H1 (cell line): Measurements from ENCODE around the gene CIT. TPM values are rescaled to one million over a fixed set of nuclear protein-coding genes. Genes with fewer than 3 reads are reported as not detected.

Experiments used
- CTCF ChIA-PET: fragments of 300-600 bp; sonication (Branson Sonifier 250); formaldehyde crosslinking; loops from one replicate; lab custom pipeline; 2021; ENCODE audit not compliant: partially characterized antibody; lab: Charles Lee
- POLR2A ChIA-PET: fragments of 300-600 bp; sonication (Branson Sonifier 250); formaldehyde crosslinking; loops from one replicate; lab custom pipeline; 2021; ENCODE audit warnings: inconsistent platforms; ENCODE audit not compliant: partially characterized antibody; lab: Charles Lee
- DNase-seq, 2 experiments: peaks; one replicate each; pipeline versions ENCODE4 v3.0.0 to v3.0.0-alpha.2; 2010 to 2022; ENCODE audit warnings: low spot score in 2 of 2, low read depth in 1 of 2, mixed read lengths in 1 of 2
- FAIRE-seq: peaks from 2 replicates; lab custom pipeline; 2011; peaks lifted over from hg19 to GRCh38; lab: Jason Lieb, UNC
- H2AFZ ChIP-seq: 2 replicates; pipeline ENCODE4 v1.8.1; 2012; ENCODE audit warnings: low read length, inconsistent platforms
- H2AK5ac ChIP-seq: 2 replicates; pipeline ENCODE4 v1.6.1; 2013; ENCODE audit warnings: low read depth, low read length
- H2BK120ac ChIP-seq: replicated peaks from 2 replicates; pipeline ENCODE3; 2013; ENCODE audit warnings: low read depth, low read length, inconsistent platforms
- H2BK12ac ChIP-seq: 2 replicates; pipeline ENCODE4 v1.6.1; 2013; ENCODE audit warnings: low read depth, low read length
- H2BK15ac ChIP-seq: 2 replicates; pipeline ENCODE4 v1.6.1; 2013; ENCODE audit warnings: low read length
- H2BK20ac ChIP-seq: 2 replicates; pipeline ENCODE4 v1.6.1; 2013; ENCODE audit warnings: low read length
- H2BK5ac ChIP-seq: 2 replicates; pipeline ENCODE4 v1.6.1; 2013; ENCODE audit warnings: low read depth, low read length
- H3K14ac ChIP-seq: 2 replicates; pipeline ENCODE4 v1.6.1; 2013; ENCODE audit warnings: inconsistent platforms; ENCODE audit not compliant: insufficient read length
- H3K18ac ChIP-seq: 2 replicates; pipeline ENCODE4 v1.6.1; 2013; ENCODE audit warnings: low read length; ENCODE audit errors: extremely low read depth
- H3K23ac ChIP-seq: 2 replicates; pipeline ENCODE4 v1.6.1; 2013; ENCODE audit warnings: inconsistent platforms; ENCODE audit not compliant: insufficient read length
- H3K23me2 ChIP-seq: 2 replicates; pipeline ENCODE4 v1.6.1; 2013; ENCODE audit warnings: low read depth, low read length
- H3K27ac ChIP-seq: 2 replicates; pipeline ENCODE4 v1.6.1; 2011; ENCODE audit warnings: low read depth, low read length, inconsistent platforms
- H3K27me3 ChIP-seq, 4 experiments: replicated peaks in 1 of 4; 1 replicate in 1 of 4; 2 replicates in 3 of 4; pipeline versions ENCODE4 v1.6.1 to v1.8.1; 2011 to 2013; ENCODE audit warnings: low read length in 3 of 4, mild to moderate bottlenecking in 3 of 4, inconsistent platforms in 2 of 4, mixed read lengths in 2 of 4, moderate library complexity in 1 of 4; ENCODE audit not compliant: control insufficient read depth in 3 of 4, insufficient read depth in 3 of 4; ENCODE audit errors: extremely low read depth in 1 of 4
- H3K36me3 ChIP-seq, 4 experiments: 2 replicates each; pipeline versions ENCODE4 v1.6.1 to v1.8.1; 2011 to 2013; ENCODE audit warnings: mild to moderate bottlenecking in 4 of 4, low read length in 3 of 4, moderate library complexity in 2 of 4, control low read depth in 1 of 4, inconsistent platforms in 1 of 4; ENCODE audit not compliant: insufficient read depth in 4 of 4, control insufficient read depth in 2 of 4
- H3K4ac ChIP-seq: replicated peaks from 2 replicates; pipeline ENCODE3; 2013; ENCODE audit warnings: low read length, low read depth, mixed read lengths, inconsistent platforms; ENCODE audit not compliant: insufficient read length
- H3K4me1 ChIP-seq, 4 experiments: replicated peaks in 1 of 4; 1 replicate in 1 of 4; 2 replicates in 3 of 4; pipeline versions ENCODE4 v1.6.1 to v1.8.1; 2011 to 2013; ENCODE audit warnings: low read length in 3 of 4, inconsistent platforms in 2 of 4, mixed read lengths in 1 of 4; ENCODE audit not compliant: insufficient read depth in 4 of 4, control insufficient read depth in 3 of 4
- H3K4me2 ChIP-seq, 2 experiments: 2 replicates each; pipeline versions ENCODE4 v1.6.1 to v1.8.1; 2011 to 2013; ENCODE audit warnings: low read depth in 2 of 2, low read length in 2 of 2, control low read depth in 1 of 2, inconsistent platforms in 1 of 2, mild to moderate bottlenecking in 1 of 2; ENCODE audit not compliant: insufficient read depth in 1 of 2
- H3K4me3 ChIP-seq, 4 experiments: fragments of 200-600, 300-600 bp in 1 of 4; sonication (generic), shearing (Covaris generic), sonication (Bioruptor Twin) in 1 of 4; 2 replicates each; pipeline versions ENCODE4 v1.5.1 to v1.8.1; 2011 to 2016; ENCODE audit warnings: low read length in 4 of 4, low read depth in 3 of 4, control low read depth in 2 of 4, inconsistent platforms in 2 of 4, mild to moderate bottlenecking in 2 of 4, mixed read lengths in 1 of 4, moderate library complexity in 1 of 4; ENCODE audit not compliant: insufficient read depth in 2 of 4; ENCODE audit errors: extremely low read depth in 1 of 4
- H3K56ac ChIP-seq: replicated peaks from 2 replicates; pipeline ENCODE3; 2013; ENCODE audit warnings: low read depth, mild to moderate bottlenecking, mixed read lengths, low read length, inconsistent platforms; ENCODE audit not compliant: insufficient read length
- H3K79me1 ChIP-seq: 2 replicates; pipeline ENCODE4 v1.6.1; 2013; ENCODE audit warnings: low read depth, low read length, control low read depth
- H3K79me2 ChIP-seq, 2 experiments: 2 replicates each; pipeline versions ENCODE4 v1.6.1 to v1.8.1; 2012 to 2013; ENCODE audit warnings: low read length in 2 of 2, mild to moderate bottlenecking in 2 of 2, inconsistent platforms in 1 of 2; ENCODE audit not compliant: insufficient read depth in 2 of 2, control insufficient read depth in 1 of 2
- H3K9ac ChIP-seq, 4 experiments: replicated peaks in 1 of 4; 1 replicate in 1 of 4; 2 replicates in 3 of 4; pipeline versions ENCODE4 v1.6.1 to v1.8.1; 2011 to 2013; ENCODE audit warnings: low read depth in 3 of 4, low read length in 3 of 4, control low read depth in 2 of 4, mild to moderate bottlenecking in 2 of 4, moderate library complexity in 2 of 4, inconsistent platforms in 1 of 4; ENCODE audit errors: extremely low read depth in 1 of 4
- H3K9me3 ChIP-seq, 2 experiments: 2 replicates each; pipeline versions ENCODE4 v1.6.1 to v1.8.1; 2012 to 2013; ENCODE audit warnings: mild to moderate bottlenecking in 2 of 2, moderate library complexity in 2 of 2, control low read depth in 1 of 2, inconsistent platforms in 1 of 2, low read depth in 1 of 2, low read length in 1 of 2, mixed read lengths in 1 of 2; ENCODE audit not compliant: insufficient read depth in 2 of 2
- H4K20me1 ChIP-seq, 2 experiments: replicated peaks in 1 of 2; 2 replicates each; pipeline versions ENCODE3 to v1.8.1; 2011 to 2013; ENCODE audit warnings: inconsistent platforms in 2 of 2, low read length in 2 of 2, mild to moderate bottlenecking in 1 of 2; ENCODE audit not compliant: insufficient read depth in 2 of 2, control insufficient read depth in 1 of 2
- H4K5ac ChIP-seq: 2 replicates; pipeline ENCODE4 v1.6.1; 2013; ENCODE audit warnings: low read length, low read depth, mixed read lengths, inconsistent platforms; ENCODE audit not compliant: insufficient read length
- H4K8ac ChIP-seq: 2 replicates; pipeline ENCODE4 v1.8.0; 2013; ENCODE audit warnings: mild to moderate bottlenecking, moderate library complexity, low read length, inconsistent platforms; ENCODE audit not compliant: insufficient read depth; ENCODE audit errors: extremely low read depth
- H4K91ac ChIP-seq: replicated peaks from 2 replicates; pipeline ENCODE3; 2013; ENCODE audit warnings: low read length, mixed read lengths, inconsistent platforms; ENCODE audit not compliant: insufficient read length
- ATF3 ChIP-seq: IDR thresholded peaks from 2 replicates; pipeline ENCODE4 v1.6.1; 2011; ENCODE audit warnings: low read depth, mild to moderate bottlenecking, low read length; ENCODE audit not compliant: insufficient read depth
- BCL11A ChIP-seq, 2 experiments: IDR thresholded peaks; one replicate each; pipeline ENCODE4 v1.6.1; 2011; ENCODE audit warnings: low read depth in 2 of 2, low read length in 2 of 2, mild to moderate bottlenecking in 2 of 2
- GABPA ChIP-seq: IDR thresholded peaks from 2 replicates; pipeline ENCODE4 v1.6.1; 2011; ENCODE audit warnings: mild to moderate bottlenecking, low read length, moderate library complexity, borderline replicate concordance; ENCODE audit not compliant: insufficient read depth
- JUND ChIP-seq: IDR thresholded peaks from 2 replicates; pipeline ENCODE4 v1.6.1; 2011; ENCODE audit warnings: mild to moderate bottlenecking, improper control_type of control experiment, low read length
- PHF8 ChIP-seq: fragments of 200-600 bp; sonication (generic); conservative IDR thresholded peaks from 2 replicates; pipeline ENCODE4 v1.7.1; 2012; ENCODE audit warnings: low read depth, mild to moderate bottlenecking, inconsistent platforms, low read length, moderate library complexity
- RBBP5 ChIP-seq: IDR thresholded peaks from 2 replicates; pipeline ENCODE4 v1.7.1; 2012; ENCODE audit warnings: low read depth, mild to moderate bottlenecking, inconsistent platforms, low read length, moderate library complexity, borderline replicate concordance
- SIRT6 ChIP-seq: IDR thresholded peaks from one replicate; pipeline ENCODE4 v1.7.1; 2012; ENCODE audit warnings: low read length, inconsistent platforms
- SP2 ChIP-seq: IDR thresholded peaks from 2 replicates; pipeline ENCODE4 v1.6.1; 2012; ENCODE audit warnings: mild to moderate bottlenecking, low read length, inconsistent platforms
- SP4 ChIP-seq: IDR thresholded peaks from 2 replicates; pipeline ENCODE4 v1.6.1; 2012; ENCODE audit warnings: low read length, inconsistent platforms
- TAF7 ChIP-seq: optimal IDR thresholded peaks from 2 replicates; pipeline ENCODE3; 2011; ENCODE audit warnings: low read depth, mild to moderate bottlenecking, inconsistent platforms, low read length, moderate library complexity, borderline replicate concordance
- YY1 ChIP-seq: IDR thresholded peaks from 2 replicates; pipeline ENCODE4 v1.6.1; 2011; ENCODE audit warnings: low read depth, mild to moderate bottlenecking, low read length
- ZNF274 ChIP-seq: IDR thresholded peaks from 2 replicates; pipeline ENCODE4 v1.7.0; 2012; ENCODE audit warnings: low read length, borderline replicate concordance; ENCODE audit errors: extremely low read depth
- WGBS, 2 experiments: shearing (Covaris generic) in 1 of 2; methylation state at CpG; one replicate each; pipeline versions ENCODE4 v1.1.6 to v1.1.7; 2013 to 2015; ENCODE audit warnings: low lambda C conversion rate in 2 of 2, mixed read lengths in 2 of 2, inconsistent platforms in 1 of 2, low coverage in 1 of 2, missing lambda C conversion rate in 1 of 2; ENCODE audit not compliant: insufficient replicate concordance in 2 of 2, insufficient coverage in 1 of 2, insufficient read length in 1 of 2; ENCODE audit errors: extremely low coverage in 1 of 2, missing lambda C conversion rate in 1 of 2; 5-methylcytosine and 5-hydroxymethylcytosine counted together
- polyA plus RNA-seq, 7 experiments: library from polyadenylated mRNA; depleted of rRNA in 3 of 7; stranded (reverse) in 5 of 7; unstranded in 2 of 7; fragments of >200 nt in 5 of 7; fragments of 200-250 nt in 2 of 7; gene quantifications; 1 replicate in 5 of 7; 2 replicates in 1 of 7; 4 replicates in 1 of 7; pipeline versions ENCODE4 v1.2.1 to v1.2.3, GENCODE V29; 2011 to 2013; ENCODE audit warnings: missing spikeins in 2 of 7, mixed read lengths in 2 of 7
- total RNA-seq: library from RNA; stranded (reverse); fragmentation: NEBNext Ultra II Directional; extraction: Animal tissue kit (Norgen Biotek cat#: 25700); gene quantifications from 2 replicates; pipeline ENCODE4 v1.2.1, GENCODE V29; 2021

The CIT gene
- total and polyA plus RNA-seq, 2 of the 8 experiments (the other 6 are each of a cell fraction or from before 2014, with no cell fraction given) = 17.1 to 60.9 TPM

GRCh38 chr12:119913536-119914330 is 36.6 kb upstream of the CIT start:
- DNase-seq (no peak), FAIRE-seq (no peak)
- Histone ChIP-seq H3K4me3 (no peak overlapping the region), H3K56ac (no peak overlapping the region), H3K27me3 (no peaks in the 10 kb centered on the region), H3K9ac (no peak overlapping the region), H3K9me3 (no peaks in the 10 kb centered on the region), H3K23ac (no peak overlapping the region), H3K14ac (no peak overlapping the region), H3K36me3 (no peaks in the 10 kb centered on the region), H2AFZ (no peak overlapping the region), H2AK5ac (no peak overlapping the region), H2BK120ac (no peak overlapping the region), H3K18ac (no peak overlapping the region), H3K4me2 (no peak overlapping the region), H3K79me1 (no peaks in the 10 kb centered on the region), H4K20me1 (no peaks in the 10 kb centered on the region), H3K4me1 (no peaks in the 10 kb centered on the region), H2BK20ac (no peak overlapping the region), H4K8ac (no peak overlapping the region), H3K27ac (no peak overlapping the region), H2BK12ac (no peak overlapping the region), H3K79me2 (no peaks in the 10 kb centered on the region), H2BK15ac (no peak overlapping the region), H3K23me2 (no peaks in the 10 kb centered on the region), H2BK5ac (no peak overlapping the region), H3K4ac (no peak overlapping the region), H4K5ac (no peak overlapping the region), H4K91ac (no peak overlapping the region)
- POLR2A ChIA-PET = no interaction called here
- WGBS, 2 experiments = 96% methylated on average over 6 of the region's 6 CpGs; no CpG with 5 or more reads in 1 of the 2 experiments
- CTCF ChIA-PET = interaction anchor here (0.6 to 4.9 kb wide), 2 partner anchors 10 to 55 kb away, joined by 3 to 22 read pairs; no protein-coding TSS in a partner anchor
- no peak for TF ChIP-seq TAF7
- TF ChIP-seq YY1 = no peak
- TF ChIP-seq ATF3 = no peak
- TF ChIP-seq SP2 = no peak
- TF ChIP-seq SIRT6 = no peak
- no peak for TF ChIP-seq SP4
- TF ChIP-seq JUND = no peak
- TF ChIP-seq PHF8 = no peak
- no peak for TF ChIP-seq ZNF274
- TF ChIP-seq RBBP5 = no peak
- TF ChIP-seq BCL11A (IDR thresholded peaks at IDR 0.05; ENCODE audit: low read depth in 2 of 2, low read length in 2 of 2) = no peak
- TF ChIP-seq GABPA = no peak
